A549 (cell line): ENCODE results near the gene C1orf115.

ENCODE experiments used
- BHLHE40 ChIP-seq: IDR thresholded peaks from 2 replicates; pipeline ENCODE4 v1.6.1; 2012; ENCODE audit warnings: low read depth, low read length, inconsistent platforms
- CHD2 ChIP-seq: fragments of 150-350 bp; IDR thresholded peaks from 2 replicates; pipeline ENCODE4 v1.6.1; 2014; ENCODE audit warnings: low read length; ENCODE audit not compliant: partially characterized antibody
- FOSL2 ChIP-seq, 2 experiments: fragments of 450-650 bp in 1 of 2; fragments of >200 bp in 1 of 2; sonication (Bioruptor Twin) in 1 of 2; formaldehyde crosslinking; IDR thresholded peaks; 2 replicates each; pipeline versions ENCODE4 v1.5.0 to v1.6.1; 2016 to 2020; ENCODE audit warnings: mild to moderate bottlenecking in 1 of 2, moderate library complexity in 1 of 2
- GATA3 ChIP-seq: IDR thresholded peaks from 2 replicates; pipeline ENCODE4 v1.6.1; 2012; ENCODE audit warnings: borderline replicate concordance
- HDAC2 ChIP-seq: fragments of 200-600 bp; sonication (generic); IDR thresholded peaks from 2 replicates; pipeline ENCODE4 v1.6.1; 2016
- JUNB ChIP-seq: fragments of >200 bp; sonication (Bioruptor Twin); formaldehyde crosslinking; IDR thresholded peaks from 2 replicates; pipeline ENCODE4 v1.6.1; 2016
- KDM5A ChIP-seq: fragments of 200-600 bp; sonication (generic); IDR thresholded peaks from 2 replicates; pipeline ENCODE4 v1.6.1; 2016; ENCODE audit warnings: antibody characterized with exemption, mild to moderate bottlenecking
- MAZ ChIP-seq: fragments of 150-350 bp; IDR thresholded peaks from 2 replicates; pipeline ENCODE4 v1.6.1; 2014; ENCODE audit warnings: antibody characterized with exemption, low read depth, low read length, borderline replicate concordance
- PHF8 ChIP-seq: fragments of 200-600 bp; sonication (generic); IDR thresholded peaks from 2 replicates; pipeline ENCODE4 v1.6.1; 2016; ENCODE audit warnings: low read depth, mild to moderate bottlenecking, antibody characterized with exemption, moderate library complexity, borderline replicate concordance
- POLR2A ChIP-seq: IDR thresholded peaks from 2 replicates; pipeline ENCODE4 v1.6.1; 2012; ENCODE audit warnings: mild to moderate bottlenecking, low read length
- POLR2AphosphoS2 ChIP-seq: conservative IDR thresholded peaks from 2 replicates; pipeline ENCODE4 v1.6.1; 2012; ENCODE audit warnings: low read length, improper control_type of control experiment, inconsistent platforms
- RAD21 ChIP-seq, 2 experiments: fragments of >200 bp in 1 of 2; sonication (Bioruptor Twin) in 1 of 2; formaldehyde crosslinking in 1 of 2; IDR thresholded peaks in 1 of 2; conservative IDR thresholded peaks in 1 of 2; 2 replicates in 1 of 2; 3 replicates in 1 of 2; pipeline ENCODE4 v1.6.1; 2012 to 2018; ENCODE audit warnings: inconsistent platforms in 1 of 2
- TF ChIP-seq, protein P1 (sequence below): fragments of >200 bp; sonication (Bioruptor Twin); formaldehyde crosslinking; IDR thresholded peaks from 3 replicates; pipeline ENCODE4 v1.5.1; 2016
- TF ChIP-seq, protein P2 (sequence below): IDR thresholded peaks from 2 replicates; pipeline ENCODE4 v1.6.1; 2012

DNA sequence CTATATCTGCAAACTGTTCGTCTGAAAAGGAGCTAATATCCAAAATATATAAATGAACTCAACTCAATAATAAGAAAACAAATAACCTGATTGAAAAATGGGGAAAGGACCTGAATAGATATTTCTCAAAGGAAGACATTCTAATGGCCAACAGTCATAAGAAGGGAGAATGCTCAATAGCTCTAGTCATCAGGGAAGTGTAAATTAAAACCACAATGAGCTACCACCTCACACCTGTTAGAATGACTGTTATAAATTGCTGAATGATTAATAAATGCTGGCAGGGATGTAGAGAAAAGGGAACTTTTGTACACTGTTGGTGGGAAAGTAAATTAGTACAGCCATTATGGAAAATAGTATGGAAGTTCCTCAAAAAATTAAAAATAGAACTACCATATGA, 21.2 kb upstream of the C1orf115 start:
- TF ChIP-seq, protein P1, sequence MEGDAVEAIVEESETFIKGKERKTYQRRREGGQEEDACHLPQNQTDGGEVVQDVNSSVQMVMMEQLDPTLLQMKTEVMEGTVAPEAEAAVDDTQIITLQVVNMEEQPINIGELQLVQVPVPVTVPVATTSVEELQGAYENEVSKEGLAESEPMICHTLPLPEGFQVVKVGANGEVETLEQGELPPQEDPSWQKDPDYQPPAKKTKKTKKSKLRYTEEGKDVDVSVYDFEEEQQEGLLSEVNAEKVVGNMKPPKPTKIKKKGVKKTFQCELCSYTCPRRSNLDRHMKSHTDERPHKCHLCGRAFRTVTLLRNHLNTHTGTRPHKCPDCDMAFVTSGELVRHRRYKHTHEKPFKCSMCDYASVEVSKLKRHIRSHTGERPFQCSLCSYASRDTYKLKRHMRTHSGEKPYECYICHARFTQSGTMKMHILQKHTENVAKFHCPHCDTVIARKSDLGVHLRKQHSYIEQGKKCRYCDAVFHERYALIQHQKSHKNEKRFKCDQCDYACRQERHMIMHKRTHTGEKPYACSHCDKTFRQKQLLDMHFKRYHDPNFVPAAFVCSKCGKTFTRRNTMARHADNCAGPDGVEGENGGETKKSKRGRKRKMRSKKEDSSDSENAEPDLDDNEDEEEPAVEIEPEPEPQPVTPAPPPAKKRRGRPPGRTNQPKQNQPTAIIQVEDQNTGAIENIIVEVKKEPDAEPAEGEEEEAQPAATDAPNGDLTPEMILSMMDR = no peak
- TF ChIP-seq JUNB (no peak), POLR2A (no peak), RAD21 (conservative IDR thresholded peaks at IDR 0.05 in 1 of 2, IDR thresholded peaks at IDR 0.05 in 1 of 2) (no peak), PHF8 (no peak), POLR2AphosphoS2 (no peak), FOSL2 (IDR thresholded peaks at IDR 0.05) (no peak), FOSL2 (CRISPR knock-in tag; IDR thresholded peaks at IDR 0.05) (no peak), BHLHE40 (no peak), KDM5A (no peak), CHD2 (no peak), MAZ (no peak), HDAC2 (no peak), GATA3 (no peak)
- TF ChIP-seq, protein P2, sequence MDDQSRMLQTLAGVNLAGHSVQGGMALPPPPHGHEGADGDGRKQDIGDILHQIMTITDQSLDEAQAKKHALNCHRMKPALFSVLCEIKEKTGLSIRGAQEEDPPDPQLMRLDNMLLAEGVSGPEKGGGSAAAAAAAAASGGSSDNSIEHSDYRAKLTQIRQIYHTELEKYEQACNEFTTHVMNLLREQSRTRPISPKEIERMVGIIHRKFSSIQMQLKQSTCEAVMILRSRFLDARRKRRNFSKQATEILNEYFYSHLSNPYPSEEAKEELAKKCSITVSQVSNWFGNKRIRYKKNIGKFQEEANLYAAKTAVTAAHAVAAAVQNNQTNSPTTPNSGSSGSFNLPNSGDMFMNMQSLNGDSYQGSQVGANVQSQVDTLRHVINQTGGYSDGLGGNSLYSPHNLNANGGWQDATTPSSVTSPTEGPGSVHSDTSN = no peak
